DND-41 (cell line): Measurements from ENCODE around the gene PER2.
A peak's percentile ranks its signal among the peaks of the same experiment; 100 is the strongest.

ENCODE experiments used
- ATAC-seq: fragments of 200-7000 bp; cut with Tn5 transposase; 3 replicates; pipeline ENCODE4 v1.9.1; 2021; ENCODE audit warnings: low read depth; ENCODE audit not compliant: insufficient read depth
- DNase-seq: peaks from one replicate; pipeline ENCODE4 v3.0.0-alpha.2; 2020
- H2AFZ ChIP-seq: 2 replicates; pipeline ENCODE4 v1.6.0; 2012; ENCODE audit warnings: low read depth, low read length
- H3K27ac ChIP-seq: 2 replicates; pipeline ENCODE4 v1.5.1; 2012; ENCODE audit warnings: low read length, inconsistent platforms
- H3K27me3 ChIP-seq: fragments of 200-600 bp; sonication (generic); 2 replicates; pipeline ENCODE4 v1.6.0; 2012; ENCODE audit warnings: low read length, mild to moderate bottlenecking, inconsistent platforms; ENCODE audit not compliant: insufficient read depth, poor library complexity
- H3K36me3 ChIP-seq: 2 replicates; pipeline ENCODE4 v1.5.1; 2012; ENCODE audit warnings: low read length, inconsistent platforms; ENCODE audit not compliant: insufficient read depth
- H3K4me1 ChIP-seq: 2 replicates; pipeline ENCODE4 v1.5.1; 2012; ENCODE audit warnings: mild to moderate bottlenecking, low read length; ENCODE audit not compliant: insufficient read depth
- H3K4me2 ChIP-seq: 2 replicates; pipeline ENCODE4 v1.6.0; 2012; ENCODE audit warnings: mild to moderate bottlenecking, moderate library complexity, low read length, inconsistent platforms; ENCODE audit not compliant: insufficient read depth
- H3K4me3 ChIP-seq, 2 experiments: fragments of 200-600 bp in 1 of 2; shearing (Covaris generic) in 1 of 2; 2 replicates each; pipeline ENCODE4 v1.5.1; 2012 to 2016; ENCODE audit warnings: inconsistent platforms in 2 of 2, low read length in 2 of 2, mild to moderate bottlenecking in 2 of 2, low read depth in 1 of 2, moderate library complexity in 1 of 2
- H3K79me2 ChIP-seq: 2 replicates; pipeline ENCODE4 v1.6.0; 2012; ENCODE audit warnings: low read length, inconsistent platforms; ENCODE audit not compliant: insufficient read depth
- H3K9ac ChIP-seq: 2 replicates; pipeline ENCODE4 v1.6.0; 2012; ENCODE audit warnings: low read depth, mild to moderate bottlenecking, inconsistent platforms, low read length, moderate library complexity
- H3K9me3 ChIP-seq: 2 replicates; pipeline ENCODE4 v1.5.1; 2012; ENCODE audit warnings: low read length, moderate library complexity, mild to moderate bottlenecking, inconsistent platforms; ENCODE audit not compliant: insufficient read depth, severe bottlenecking
- H4K20me1 ChIP-seq: 2 replicates; pipeline ENCODE4 v1.6.0; 2012; ENCODE audit warnings: low read length; ENCODE audit not compliant: insufficient read depth
- CTCF ChIP-seq: IDR thresholded peaks from 2 replicates; pipeline ENCODE4 v1.5.1; 2012; ENCODE audit warnings: borderline replicate concordance, low read length, moderate library complexity, mild to moderate bottlenecking; ENCODE audit not compliant: poor library complexity, severe bottlenecking; ENCODE audit errors: extremely low read depth
- EZH2 ChIP-seq: IDR thresholded peaks from 3 replicates; pipeline ENCODE4 v1.6.1; 2012; ENCODE audit warnings: borderline replicate concordance, low read depth, mild to moderate bottlenecking, moderate library complexity, low read length, inconsistent platforms; ENCODE audit not compliant: severe bottlenecking

The PER2 gene

GRCh38 chr2:238306672-238306998 lies 18.2 kb upstream of the PER2 start:
- Histone ChIP-seq H2AFZ (no peak overlapping the region), H3K27ac (no peak overlapping the region)
- no peak for ATAC-seq

DNA sequence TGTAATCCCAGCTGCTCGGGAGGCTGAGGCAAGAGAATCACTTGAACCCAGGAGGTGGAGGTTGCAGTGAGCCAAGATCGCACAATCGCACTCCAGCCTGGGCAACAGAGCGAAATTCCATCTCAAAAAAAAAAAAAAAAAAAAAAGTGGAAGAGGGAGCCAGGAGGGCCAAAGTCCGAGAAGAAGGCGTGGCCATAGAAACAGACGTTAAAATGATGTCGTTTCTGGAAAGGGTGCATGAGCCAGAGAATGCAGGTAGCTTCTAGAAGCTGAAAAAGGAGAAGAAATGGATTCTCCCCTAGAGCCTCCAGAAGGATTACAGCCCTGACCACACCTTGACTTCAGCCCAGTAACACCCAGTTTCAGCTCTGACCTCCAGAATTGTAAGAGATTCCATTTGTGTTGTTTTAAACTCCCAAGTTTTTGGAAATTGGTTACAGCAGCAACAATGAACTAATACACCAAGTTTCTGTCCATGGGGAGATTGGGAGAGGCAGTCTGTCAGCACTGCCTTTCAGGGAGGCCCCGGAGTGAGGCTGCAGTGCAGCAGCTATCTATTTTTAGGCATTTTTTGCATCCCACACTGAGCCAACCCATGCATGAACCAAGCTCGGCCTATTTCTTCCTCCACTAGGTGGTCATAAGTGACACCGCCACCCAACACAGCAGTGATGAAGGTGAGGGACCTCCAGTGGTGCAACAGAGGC lies 17.7 kb upstream of the PER2 start:
- ATAC-seq, result no peak
- no peaks in the 10 kb centered on the region for H3K27me3 ChIP-seq
- no peak overlapping the region for H3K27ac ChIP-seq
- H4K20me1 ChIP-seq, result no peaks in the 10 kb centered on the region
- H3K4me3 ChIP-seq, result no peak overlapping the region
- H3K79me2 ChIP-seq, result no peaks in the 10 kb centered on the region
- H3K36me3 ChIP-seq, result no peaks in the 10 kb centered on the region
- H3K4me1 ChIP-seq, result no peaks in the 10 kb centered on the region
- TF ChIP-seq EZH2 (no peak), CTCF (no peak)
- no peak overlapping the region for H3K4me2 ChIP-seq
- H3K9ac ChIP-seq, result no peak overlapping the region
- DNase-seq, result no peak
- H2AFZ ChIP-seq, result no peak overlapping the region; the same call in 1 of the 2 replicates
- H3K9me3 ChIP-seq, result no peaks in the 10 kb centered on the region

More at GRCh38 chr2:238306672-238306998, 18.2 kb upstream of the PER2 start:
- no peaks in the 10 kb centered on the region for H4K20me1 ChIP-seq
- no peaks in the 10 kb centered on the region for H3K27me3 ChIP-seq
- no peaks in the 10 kb centered on the region for H3K4me1 ChIP-seq
- no peaks in the 10 kb centered on the region for H3K36me3 ChIP-seq
- no peak for DNase-seq
- TF ChIP-seq CTCF, result no peak
- no peak for TF ChIP-seq EZH2
- H3K79me2 ChIP-seq, result no peaks in the 10 kb centered on the region
- no peaks in the 10 kb centered on the region for H3K9me3 ChIP-seq
- no peak overlapping the region for H3K4me2 ChIP-seq
- H3K9ac ChIP-seq, result no peak overlapping the region
- no peak overlapping the region for H3K4me3 ChIP-seq

DNA sequence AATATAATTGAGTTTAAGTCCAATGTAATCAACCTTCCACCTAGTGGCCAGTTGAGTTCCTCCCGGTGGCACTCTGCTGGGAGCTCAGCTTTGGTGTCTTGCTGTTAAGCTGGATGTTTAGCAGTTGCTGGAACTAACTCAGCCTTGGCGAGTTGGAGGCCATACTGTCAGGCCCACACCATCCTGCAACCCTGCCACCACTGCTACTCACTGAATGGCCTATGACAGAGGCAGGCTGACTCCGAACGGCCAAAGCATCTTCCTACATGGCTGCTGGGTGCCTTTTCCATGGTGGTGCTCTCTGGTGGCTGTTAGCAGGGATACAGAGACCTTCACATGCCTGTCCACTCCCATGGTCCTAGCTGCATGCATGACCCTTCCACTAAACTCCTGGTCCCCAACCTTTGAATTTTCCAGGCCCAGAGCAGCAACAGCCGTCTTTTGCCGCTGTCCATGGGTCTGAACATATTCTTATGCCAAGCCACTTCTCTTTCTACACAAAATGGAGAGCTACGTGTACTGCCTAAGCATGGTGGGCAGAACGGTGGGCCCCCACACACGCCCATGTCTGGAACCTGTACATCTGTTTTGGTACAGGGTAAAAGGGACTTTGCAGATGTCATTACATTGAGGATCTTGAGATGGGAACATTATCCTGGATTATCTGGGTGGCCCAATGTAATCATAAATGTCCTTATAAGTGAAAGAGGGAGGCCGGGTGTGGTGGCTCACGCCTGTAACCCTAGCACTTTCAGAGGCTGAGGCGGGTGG lies 16.9 kb upstream of the PER2 start:
- Histone ChIP-seq H4K20me1 (no peaks in the 10 kb centered on the region), H3K79me2 (no peaks in the 10 kb centered on the region), H3K4me2 (no peak overlapping the region), H3K9me3 (no peaks in the 10 kb centered on the region), H3K4me3 (no peak overlapping the region), H3K9ac (no peak overlapping the region), H3K27me3 (no peaks in the 10 kb centered on the region), H2AFZ (no peak overlapping the region), H3K4me1 (no peaks in the 10 kb centered on the region), H3K36me3 (no peaks in the 10 kb centered on the region), H3K27ac (no peak overlapping the region)
- DNase-seq (no peak), ATAC-seq (no peak)
- TF ChIP-seq CTCF (peak; percentile 31), EZH2 (no peak)
